GM18517 (cell line): ENCODE measurements around the gene SZT2.
"Not testable (repeated sequence)": the region's sequence is repeated elsewhere in the genome, so short reads cannot be mapped to it uniquely, and the experiment has no call there.

ENCODE experiments used
- ATAC-seq: cut with Tn5 transposase; IDR thresholded peaks from one replicate; pipeline ENCODE4 v1.9.1; 2021; ENCODE audit warnings: mild to moderate bottlenecking, moderate library complexity; ENCODE audit not compliant: unreplicated experiment

The SZT2 gene

GRCh38 chr1:43451701-43452532, 62.2 kb downstream of the SZT2 start:
- no peak for ATAC-seq

- no peak for ATAC-seq
These were observed 63.2 kb downstream of the SZT2 start for GRCh38 chr1:43452789-43453441.

- ATAC-seq = peak; percentile 26
These were observed 64.0 kb downstream of the SZT2 start, which contains the start of gene HYI for GRCh38 chr1:43453442-43454269. Gene HYI, minus strand, starts transcription at chr1:43453931. Its CDS starts 138 bp downstream, at chr1:43453793.

- peak; percentile 65 for ATAC-seq
These were observed 64.7 kb downstream of the SZT2 start for GRCh38 chr1:43454270-43455011.

GRCh38 chr1:43455213-43455889, 65.7 kb downstream of the SZT2 start:
- no peak for ATAC-seq

GRCh38 chr1:43458379-43458778, 68.7 kb downstream of the SZT2 start:
- ATAC-seq = not testable (repeated sequence)

- no peak for ATAC-seq
These were observed 71.4 kb downstream of the SZT2 start for GRCh38 chr1:43460988-43461693.

- no peak for ATAC-seq
These were observed 73.8 kb downstream of the SZT2 start for GRCh38 chr1:43463479-43463878.

- no peak for ATAC-seq
These were observed 75.2 kb downstream of the SZT2 start for GRCh38 chr1:43464681-43465504.

GRCh38 chr1:43465505-43466067, 75.9 kb downstream of the SZT2 start:
- ATAC-seq = no peak

GRCh38 chr1:43466403-43466802, 76.7 kb downstream of the SZT2 start:
- ATAC-seq = no peak

- ATAC-seq = no peak
These were observed 78.7 kb downstream of the SZT2 start for GRCh38 chr1:43468414-43468813.

- no peak for ATAC-seq
These were observed 80.2 kb downstream of the SZT2 start for GRCh38 chr1:43469932-43470331.

- ATAC-seq = no peak
These were observed 82.4 kb downstream of the SZT2 start for GRCh38 chr1:43472087-43472462.

- ATAC-seq = not testable (repeated sequence)
These were observed 82.9 kb downstream of the SZT2 start for GRCh38 chr1:43472463-43473151.

- no peak for ATAC-seq
These were observed 83.8 kb downstream of the SZT2 start for GRCh38 chr1:43473463-43473862.

- ATAC-seq = not testable (repeated sequence)
These were observed 86.1 kb downstream of the SZT2 start for GRCh38 chr1:43475611-43476401.
